HG02763 (cell line): Measurements from ENCODE around the gene NXPH3.

Experiments used
- ATAC-seq: cut with Tn5 transposase; IDR thresholded peaks from one replicate; pipeline ENCODE4 v1.9.1; 2021; ENCODE audit warnings: mild to moderate bottlenecking, moderate library complexity; ENCODE audit not compliant: unreplicated experiment

The NXPH3 gene

GRCh38 chr17:49574945-49575678, 559 bp upstream of the NXPH3 start:
- no peak for ATAC-seq

DNA sequence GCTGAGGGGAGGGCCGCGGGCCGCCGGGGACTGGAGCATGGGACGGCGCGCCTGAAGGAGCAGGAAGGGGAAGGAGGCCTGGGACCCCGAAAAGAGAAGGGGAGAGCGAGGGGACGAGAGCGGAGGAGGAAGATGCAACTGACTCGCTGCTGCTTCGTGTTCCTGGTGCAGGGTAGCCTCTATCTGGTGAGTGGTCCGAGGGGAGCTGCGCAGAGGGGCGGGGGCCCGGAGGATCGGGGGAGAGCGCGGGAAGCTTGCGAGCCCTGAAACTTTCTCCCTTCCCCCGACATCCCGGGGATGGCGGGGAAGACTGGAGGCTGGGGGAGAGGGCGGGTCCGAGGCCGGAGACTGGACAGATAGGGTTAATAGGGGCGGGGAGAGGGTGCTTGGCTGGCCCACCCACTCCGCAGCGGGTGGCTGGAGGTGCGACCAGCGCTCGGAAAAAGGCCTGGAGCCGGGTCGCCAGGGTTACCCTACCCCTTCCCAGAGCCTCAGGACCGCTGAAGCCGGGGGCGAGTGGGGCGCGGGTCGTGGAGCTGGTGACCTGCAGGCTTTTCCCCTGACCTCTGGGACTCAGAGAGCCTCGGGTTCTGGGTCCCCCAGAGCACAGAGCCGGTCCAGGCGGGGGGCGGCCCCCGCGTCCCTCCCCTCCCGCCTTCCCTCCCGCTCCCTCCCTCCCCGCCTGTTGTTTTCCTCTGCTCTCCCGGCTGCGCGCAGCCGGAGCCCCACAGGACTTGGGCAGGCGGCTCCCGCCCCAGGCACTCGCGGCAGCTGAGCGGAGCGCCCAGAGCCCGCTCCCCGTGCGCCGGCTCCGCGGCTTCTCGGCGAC, 631 bp downstream of the NXPH3 start:
- no peak for ATAC-seq

DNA sequence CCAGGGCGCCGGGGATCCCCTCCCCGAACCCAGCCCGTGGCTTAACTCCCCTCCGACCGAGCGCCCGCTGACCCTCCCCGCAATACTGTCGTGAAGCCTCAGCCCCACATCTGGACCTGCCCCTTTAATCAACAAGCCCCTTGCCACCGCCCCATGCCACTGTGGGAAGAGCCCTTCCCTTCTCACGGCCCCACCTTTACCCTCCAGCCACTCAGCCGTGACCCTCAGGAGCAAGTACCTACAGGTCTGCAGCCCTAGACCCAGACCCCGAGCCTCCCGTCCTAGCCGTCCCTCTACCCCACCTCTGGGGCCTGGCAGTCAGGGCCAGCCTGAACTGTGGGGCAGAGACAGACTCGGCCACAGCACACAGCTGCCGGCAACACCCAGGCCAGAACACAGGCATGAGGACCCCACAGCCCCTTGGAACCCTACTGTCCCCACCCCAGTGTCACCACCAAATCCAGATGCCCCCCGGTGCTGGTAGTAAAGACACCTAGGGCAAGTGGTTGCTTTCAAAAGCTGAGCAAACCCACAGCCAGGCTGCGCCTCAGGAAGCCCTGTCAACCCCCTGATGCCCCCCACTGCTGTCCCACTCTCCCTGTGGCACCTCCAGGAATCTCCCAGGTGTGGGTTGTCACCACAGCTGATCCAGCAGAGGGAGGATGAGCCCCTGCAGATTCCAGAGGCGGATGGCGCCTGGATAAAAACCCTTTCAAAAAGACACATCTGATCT, 1.4 kb downstream of the NXPH3 start:
- ATAC-seq = no peak

DNA sequence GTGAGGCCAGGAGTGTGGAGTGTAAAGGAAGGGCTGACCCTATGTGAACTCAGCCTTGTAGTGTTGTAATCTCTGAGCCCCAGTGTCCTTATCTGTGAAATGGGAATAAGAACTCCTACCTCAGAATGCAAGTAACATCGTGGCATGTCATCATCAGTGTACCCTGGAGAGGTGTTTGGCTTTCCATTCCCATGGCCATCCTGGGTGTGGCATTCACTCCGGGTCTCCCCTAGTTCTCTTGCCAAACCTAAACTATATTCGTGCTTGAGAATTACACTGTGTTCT, 1.9 kb downstream of the NXPH3 start:
- no peak for ATAC-seq

GRCh38 chr17:49577963-49578362, 2.3 kb downstream of the NXPH3 start:
- no peak for ATAC-seq

DNA sequence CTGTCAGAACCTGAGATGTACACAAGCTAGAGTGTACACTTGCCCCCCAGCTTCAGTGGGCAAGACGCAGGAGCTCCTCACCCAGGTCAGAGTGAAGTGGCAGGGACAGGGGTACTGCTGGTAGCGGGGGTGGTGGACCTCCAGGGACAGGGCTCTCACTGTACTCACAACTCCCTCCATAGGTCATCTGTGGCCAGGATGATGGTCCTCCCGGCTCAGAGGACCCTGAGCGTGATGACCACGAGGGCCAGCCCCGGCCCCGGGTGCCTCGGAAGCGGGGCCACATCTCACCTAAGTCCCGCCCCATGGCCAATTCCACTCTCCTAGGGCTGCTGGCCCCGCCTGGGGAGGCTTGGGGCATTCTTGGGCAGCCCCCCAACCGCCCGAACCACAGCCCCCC, 2.7 kb downstream of the NXPH3 start:
- ATAC-seq = no peak

DNA sequence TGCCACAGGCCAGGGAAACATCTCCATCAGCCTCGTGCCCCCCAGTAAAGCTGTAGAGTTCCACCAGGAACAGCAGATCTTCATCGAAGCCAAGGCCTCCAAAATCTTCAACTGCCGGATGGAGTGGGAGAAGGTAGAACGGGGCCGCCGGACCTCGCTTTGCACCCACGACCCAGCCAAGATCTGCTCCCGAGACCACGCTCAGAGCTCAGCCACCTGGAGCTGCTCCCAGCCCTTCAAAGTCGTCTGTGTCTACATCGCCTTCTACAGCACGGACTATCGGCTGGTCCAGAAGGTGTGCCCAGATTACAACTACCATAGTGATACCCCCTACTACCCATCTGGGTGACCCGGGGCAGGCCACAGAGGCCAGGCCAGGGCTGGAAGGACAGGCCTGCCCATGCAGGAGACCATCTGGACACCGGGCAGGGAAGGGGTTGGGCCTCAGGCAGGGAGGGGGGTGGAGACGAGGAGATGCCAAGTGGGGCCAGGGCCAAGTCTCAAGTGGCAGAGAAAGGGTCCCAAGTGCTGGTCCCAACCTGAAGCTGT, 3.4 kb downstream of the NXPH3 start:
- no peak for ATAC-seq

- ATAC-seq = no peak
These were observed 3.9 kb downstream of the NXPH3 start for GRCh38 chr17:49579522-49579921.

- ATAC-seq = no peak
These were observed 4.5 kb downstream of the NXPH3 start for GRCh38 chr17:49580055-49580721.

- ATAC-seq = no peak
These were observed 5.4 kb downstream of the NXPH3 start for GRCh38 chr17:49580981-49581647.

DNA sequence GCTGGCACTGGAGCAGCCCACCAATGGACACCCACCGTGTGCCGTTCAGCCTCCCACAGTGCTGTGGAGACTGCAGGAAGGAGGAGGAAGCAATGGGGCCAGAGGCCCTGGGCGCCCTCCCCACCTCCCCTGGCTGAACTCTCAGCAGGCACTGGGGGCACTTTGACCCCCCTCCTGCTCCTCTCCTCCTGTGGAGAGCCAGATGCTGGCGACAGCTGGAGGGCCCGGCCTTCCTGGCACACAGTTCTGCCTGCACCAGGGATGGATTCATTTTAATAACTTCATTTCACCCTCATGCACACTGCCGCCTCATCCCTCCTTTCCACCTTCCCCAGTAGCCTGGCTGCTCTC, 6.0 kb downstream of the NXPH3 start:
- no peak for ATAC-seq

GRCh38 chr17:49582055-49582722, 6.5 kb downstream of the NXPH3 start:
- no peak for ATAC-seq

GRCh38 chr17:49582789-49583188, 7.1 kb downstream of the NXPH3 start:
- no peak for ATAC-seq

GRCh38 chr17:49583226-49583625, 7.6 kb downstream of the NXPH3 start:
- ATAC-seq = no peak

GRCh38 chr17:49583889-49584288, 8.2 kb downstream of the NXPH3 start:
- no peak for ATAC-seq

DNA sequence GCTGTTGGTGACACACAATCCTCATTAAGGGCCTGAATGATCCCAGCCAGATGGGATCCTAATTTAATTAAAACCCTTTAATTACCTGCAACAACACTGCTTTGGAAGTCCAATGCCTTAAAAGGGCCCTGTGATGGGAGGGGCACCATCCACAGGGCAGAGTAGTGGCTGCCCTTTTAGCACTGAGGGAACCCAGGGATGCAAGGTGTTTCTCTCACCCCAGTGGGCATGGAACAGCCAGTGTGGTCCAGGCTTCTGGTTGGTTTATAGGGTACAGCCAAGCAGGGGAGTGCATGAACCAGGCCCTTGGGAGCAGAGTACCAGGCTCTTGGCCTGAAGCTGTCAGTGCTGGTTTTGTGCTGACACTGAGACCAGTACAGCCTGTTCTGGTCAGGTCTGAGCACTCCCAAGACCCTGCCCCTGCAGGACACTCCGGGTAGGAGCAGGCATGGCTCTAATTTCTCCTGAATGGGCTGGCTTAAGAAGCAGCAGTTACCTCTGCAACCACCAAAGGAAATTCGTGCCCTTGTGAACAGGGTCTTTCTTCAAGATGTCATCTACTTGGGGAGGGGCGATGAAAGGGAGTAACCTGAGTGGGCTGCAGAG, 9.9 kb downstream of the NXPH3 start:
- no peak for ATAC-seq

DNA sequence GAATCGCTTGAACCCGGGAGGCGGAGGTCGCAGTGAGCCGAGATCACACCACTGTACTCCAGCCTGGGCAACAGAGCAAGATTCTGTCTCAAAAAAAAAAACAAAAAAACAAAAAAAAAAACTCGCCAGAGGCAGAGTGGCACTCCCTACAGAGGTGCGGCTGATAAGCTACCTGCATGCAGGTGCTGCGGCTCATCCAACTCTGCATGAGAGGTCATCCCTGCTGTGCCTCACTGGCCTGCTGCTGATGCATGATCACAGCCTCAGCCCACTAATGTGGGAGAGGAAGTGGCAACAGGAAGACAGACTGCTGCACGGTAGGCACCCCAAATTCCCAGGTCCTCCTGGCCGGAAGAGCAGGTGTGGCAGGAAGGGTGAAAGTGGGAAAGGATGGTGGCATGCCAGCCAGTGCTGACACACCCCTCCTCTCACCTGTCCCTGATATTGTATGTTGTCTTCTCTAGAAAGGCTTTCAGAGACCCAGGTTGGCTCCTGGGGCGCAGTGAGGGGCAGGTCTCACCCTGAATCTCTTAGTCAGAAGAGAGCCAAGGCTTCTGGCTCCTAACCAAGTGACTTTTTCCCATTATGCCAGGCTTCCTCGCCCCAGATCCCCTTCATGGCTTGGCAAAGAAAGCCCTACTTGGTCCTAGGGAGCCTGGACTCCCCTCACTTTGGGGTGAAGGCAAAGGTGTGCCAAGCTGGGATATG, 11.8 kb downstream of the NXPH3 start:
- no peak for ATAC-seq

DNA sequence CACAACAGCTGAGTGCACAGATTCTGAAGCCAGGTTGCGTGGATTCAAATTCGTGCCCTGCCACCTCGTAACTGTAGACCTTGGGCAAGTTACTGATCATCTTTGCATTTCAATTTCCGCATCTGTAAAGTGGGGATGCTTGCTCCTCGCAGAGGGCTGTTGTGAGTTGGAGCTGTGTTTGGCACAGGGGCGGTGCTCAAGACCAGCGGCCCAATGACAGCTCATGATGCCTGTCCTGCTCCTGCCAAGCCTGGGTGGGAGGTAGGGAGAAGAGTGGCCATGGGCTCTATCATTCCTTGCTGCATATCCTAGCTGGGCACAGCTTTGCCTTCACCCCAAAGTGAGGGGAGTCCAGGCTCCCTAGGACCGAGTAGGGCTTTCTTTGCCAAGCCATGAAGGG, 12.6 kb downstream of the NXPH3 start:
- no peak for ATAC-seq
